ENCODE results near the gene PIK3CD.

The PIK3CD gene

GRCh38 chr1:9766759-9767442 lies 115.4 kb downstream of the PIK3CD start:
- DNase-seq (ENCODE audit: low read depth in 3 of 3) = no peak

DNA sequence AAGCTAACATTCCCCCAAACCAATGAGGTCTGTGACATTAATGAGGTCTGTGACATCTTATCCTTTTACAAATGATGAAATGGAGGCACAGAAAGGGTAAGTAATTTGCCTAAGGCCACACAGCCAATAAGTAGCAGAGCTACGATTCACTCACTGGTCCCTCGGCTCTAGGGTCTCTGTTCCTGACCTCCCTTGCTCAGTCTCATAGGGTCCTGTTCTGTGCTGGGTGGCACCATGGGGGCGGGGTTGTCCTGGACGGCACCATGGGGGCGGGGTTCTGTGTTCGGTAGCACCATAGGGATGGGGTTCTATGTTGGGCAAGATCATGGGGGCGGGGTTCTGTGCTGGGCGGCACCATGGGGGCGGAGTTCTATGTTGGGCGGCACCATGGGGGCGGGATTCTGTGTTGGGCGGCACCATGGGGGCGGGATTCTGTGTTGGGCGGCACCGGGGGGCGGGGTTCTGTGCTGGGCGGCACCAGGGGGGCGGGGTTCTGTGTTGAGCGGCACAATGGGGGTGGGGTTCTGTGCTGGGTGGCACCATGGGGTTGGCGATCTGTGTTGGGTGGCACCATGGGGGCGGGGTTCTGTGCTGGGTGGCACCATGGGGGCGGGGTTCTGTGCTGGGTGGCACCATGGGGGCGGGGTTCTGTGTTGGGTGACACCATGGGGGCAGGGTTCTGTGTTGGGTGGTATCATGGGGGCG lies 116.6 kb downstream of the PIK3CD start:
- no peak for DNase-seq (ENCODE audit: low read depth in 3 of 3)

- DNase-seq (ENCODE audit: low read depth in 3 of 3) = no peak
Measured at GRCh38 chr1:9768983-9769382, 117.5 kb downstream of the PIK3CD start.

- no peak for DNase-seq (ENCODE audit: low read depth in 3 of 3)
Measured at GRCh38 chr1:9770298-9770697, 118.8 kb downstream of the PIK3CD start.

- DNase-seq (ENCODE audit: low read depth in 3 of 3) = no peak
Measured at GRCh38 chr1:9774712-9775679, 123.5 kb downstream of the PIK3CD start.

GRCh38 chr1:9776685-9777084 lies 125.2 kb downstream of the PIK3CD start:
- DNase-seq (ENCODE audit: low read depth in 3 of 3) = no peak
